Myocyte (in vitro differentiated cells): ENCODE results near the gene CES1. TPM values are rescaled to one million over a fixed set of nuclear protein-coding genes. Genes with fewer than 3 reads are reported as not detected.
"Not testable (repeated sequence)": the region's sequence is repeated elsewhere in the genome, so short reads cannot be mapped to it uniquely, and the experiment has no call there.

Experiments used
- DNase-seq: peaks from one replicate; pipeline ENCODE4 v3.0.0-alpha.2; 2012; ENCODE audit warnings: low read depth
- total RNA-seq: library from RNA; depleted of rRNA; stranded (reverse); fragments of >200 nt; gene quantifications from 2 replicates; pipeline ENCODE4 v1.2.3, GENCODE V29; 2014

CES1 gene
- total RNA-seq, 1 donor from 2014 or later: not detected

DNA sequence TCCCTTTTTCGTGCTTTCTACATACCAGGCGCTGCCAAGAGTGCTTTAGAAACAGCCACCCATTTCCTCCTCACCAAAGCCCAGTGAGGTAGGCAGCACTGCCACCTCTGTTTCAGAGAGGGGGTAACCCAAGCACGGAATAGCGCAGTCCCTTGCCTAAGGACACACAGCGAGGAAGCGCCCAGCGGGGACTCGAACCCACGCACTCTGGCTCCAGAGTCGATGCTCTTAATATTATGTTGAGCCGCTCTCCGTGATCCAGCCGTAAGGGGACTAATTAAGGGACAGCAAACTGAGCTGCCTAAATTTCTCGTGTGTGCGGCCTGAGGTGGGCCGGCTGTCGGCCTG lies 497 bp downstream of the CES1 start:
- DNase-seq: no peak

DNA sequence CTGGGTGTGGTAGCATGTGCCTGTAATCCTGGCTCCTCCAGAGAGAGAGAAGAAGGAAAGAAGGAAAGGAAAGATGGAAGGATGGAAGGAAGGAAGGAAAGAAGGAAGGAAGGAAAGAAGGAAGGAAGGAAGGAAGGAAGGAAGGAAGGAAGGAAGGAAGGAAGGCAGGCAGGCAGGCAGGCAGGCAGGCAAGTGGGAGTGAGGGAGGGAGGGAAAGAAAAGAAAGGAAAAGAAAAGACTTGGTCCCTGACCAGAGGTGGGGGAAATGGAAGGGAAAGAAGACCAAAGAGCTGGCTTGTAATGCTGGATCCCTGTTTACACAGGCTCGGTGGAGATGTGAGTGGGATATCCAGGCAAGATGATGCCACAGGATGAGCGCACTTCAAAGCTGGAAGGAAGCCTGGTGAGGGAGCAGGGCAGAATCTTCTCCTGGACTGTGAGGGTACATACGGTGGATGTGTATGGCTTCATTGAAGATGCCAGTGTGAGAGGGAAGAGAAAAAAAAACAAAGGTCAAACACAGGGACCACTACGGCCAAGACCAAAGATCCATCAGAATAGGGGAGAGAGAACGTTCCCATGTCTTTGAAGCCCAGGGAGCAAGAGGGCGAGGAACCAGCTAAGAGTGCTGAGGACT lies 2.1 kb downstream of the CES1 start:
- no peak for DNase-seq

DNA sequence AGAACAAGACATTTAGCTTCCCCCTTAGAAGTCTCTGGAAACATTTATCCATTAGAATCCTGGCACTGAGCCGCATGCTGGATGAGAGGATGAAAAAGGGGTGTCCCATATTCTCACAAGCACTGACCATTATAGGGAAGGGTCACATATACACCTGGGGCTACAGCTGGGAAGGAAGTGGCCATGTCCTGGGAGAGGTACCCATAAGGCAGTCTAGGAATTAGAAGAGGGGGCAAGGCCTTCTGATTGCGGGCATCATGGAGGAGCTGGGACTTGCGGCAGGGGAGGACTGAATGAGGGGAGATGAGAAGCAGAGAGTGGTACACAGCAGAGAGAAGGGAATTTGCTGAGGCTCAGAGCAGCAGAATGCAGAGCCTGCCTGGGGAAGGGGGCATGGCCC lies 3.7 kb downstream of the CES1 start:
- DNase-seq: not testable (repeated sequence)

DNA sequence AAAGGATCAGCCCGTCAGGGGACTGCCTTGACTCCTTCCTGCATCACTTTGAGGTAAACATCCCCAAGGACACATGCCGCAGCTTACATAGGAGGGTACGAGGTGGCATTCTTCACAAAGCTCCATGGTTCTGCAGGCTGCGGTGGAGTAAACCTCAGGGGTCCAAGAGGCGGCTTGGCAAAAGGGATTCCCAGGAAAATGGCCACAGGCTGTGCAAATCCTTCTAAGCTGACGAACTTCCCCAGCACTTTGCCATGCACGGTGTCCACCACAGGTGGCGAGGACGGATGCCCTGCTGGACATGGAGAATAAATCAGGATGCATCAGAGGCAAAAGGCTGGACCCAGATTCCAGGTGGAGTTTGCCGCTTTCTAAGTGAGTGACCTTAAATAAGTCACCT lies 4.2 kb downstream of the CES1 start:
- DNase-seq: no peak

DNA sequence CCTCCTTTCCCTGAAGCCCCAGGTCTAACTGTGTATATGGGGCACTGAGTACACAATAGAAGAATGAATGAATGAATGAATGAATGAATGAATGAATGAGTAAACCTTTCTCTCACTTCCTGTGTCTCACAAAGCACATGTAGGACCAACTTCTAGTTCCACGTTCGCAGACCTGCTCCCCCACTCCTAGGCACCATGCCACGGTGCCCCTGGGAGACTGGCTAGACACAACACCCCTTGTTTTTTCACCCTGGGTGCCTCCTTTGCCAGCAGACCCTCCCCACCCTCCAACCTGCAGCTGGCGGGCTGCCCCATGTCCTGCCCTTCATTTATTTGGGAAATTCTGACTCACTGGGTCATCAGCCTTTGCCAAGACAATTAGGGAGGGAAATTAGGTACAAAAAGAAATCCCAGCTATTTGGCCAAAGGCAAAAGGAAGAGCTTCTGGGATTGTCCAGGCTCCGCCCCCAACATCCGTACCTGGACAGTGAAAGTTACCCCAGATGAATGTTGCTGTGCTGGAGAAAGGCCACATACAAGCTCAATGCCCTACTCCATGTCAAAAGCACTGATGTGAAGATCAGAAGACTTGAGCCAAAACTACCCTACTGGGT lies 7.7 kb downstream of the CES1 start:
- no peak for DNase-seq

DNA sequence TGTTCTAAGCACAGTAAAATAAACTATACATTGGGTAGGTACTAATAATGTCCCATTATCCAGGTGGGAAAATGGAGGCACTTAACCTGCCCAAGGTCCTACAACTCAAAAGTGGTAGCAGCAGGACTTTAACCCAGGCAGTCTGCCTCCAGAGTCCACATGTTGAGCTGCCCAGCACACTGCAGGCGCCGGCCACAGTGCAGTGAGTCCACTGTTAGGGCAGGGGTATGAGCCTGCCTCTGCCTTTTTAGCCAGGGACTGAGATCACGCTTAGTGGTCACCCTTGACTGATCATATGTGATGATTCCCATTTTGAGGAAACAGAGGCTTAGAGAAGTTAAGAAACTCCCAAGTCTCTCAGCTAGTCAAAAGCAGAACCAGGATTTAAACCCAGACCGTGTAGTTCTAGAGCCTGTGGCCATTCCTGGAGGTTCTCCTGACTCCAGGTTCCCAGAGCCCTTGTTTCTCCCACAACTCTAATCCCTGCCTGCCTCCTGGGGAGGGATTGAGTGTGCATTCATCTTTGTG lies 8.4 kb downstream of the CES1 start:
- DNase-seq: no peak

DNA sequence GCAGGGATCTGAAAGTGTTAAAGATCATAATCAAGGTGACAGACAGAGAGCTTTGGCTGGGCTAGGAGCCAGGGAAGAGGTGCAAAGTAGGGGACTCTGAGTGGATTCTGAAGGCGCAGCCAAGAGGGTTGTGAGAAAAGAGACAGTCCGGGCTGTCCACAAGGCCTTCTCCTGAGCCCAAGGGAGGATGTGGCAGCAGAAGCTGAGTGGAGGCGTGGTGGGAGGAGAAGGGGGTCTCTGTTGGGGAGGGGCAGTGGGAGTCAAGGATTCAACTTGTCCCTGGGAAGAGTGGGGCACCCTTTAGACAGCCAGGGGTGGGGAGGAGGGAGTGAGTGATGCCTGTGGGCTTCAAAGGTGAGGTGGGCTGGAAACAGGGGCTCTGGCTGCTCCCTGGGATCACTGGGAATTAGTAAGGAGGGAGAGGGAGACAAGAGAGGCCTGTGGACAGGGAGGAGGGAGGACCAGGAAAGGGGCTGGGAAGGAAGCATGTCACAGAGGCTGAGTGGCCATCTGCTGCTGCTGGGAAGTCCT lies 10.6 kb downstream of the CES1 start:
- no peak for DNase-seq

DNA sequence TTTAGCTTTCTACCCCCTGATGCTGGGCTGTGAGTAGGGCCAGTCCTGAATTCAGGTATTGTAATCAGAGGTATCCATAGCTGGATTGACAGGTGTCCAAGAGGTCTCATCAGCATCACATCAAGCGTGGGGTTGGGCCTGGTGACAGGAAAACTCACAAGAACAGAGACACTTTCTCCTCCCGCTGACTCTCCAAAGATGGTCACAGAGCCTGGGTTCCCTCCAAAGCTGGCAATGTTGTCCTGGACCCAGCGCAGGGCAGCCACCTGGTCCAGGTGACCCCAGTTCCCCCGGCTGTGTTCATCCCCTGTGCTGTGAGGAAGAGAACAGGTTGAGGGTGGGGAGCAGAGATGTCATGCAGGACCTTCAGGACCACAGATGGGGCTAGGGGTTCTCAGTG lies 11.7 kb downstream of the CES1 start:
- DNase-seq: no peak

DNA sequence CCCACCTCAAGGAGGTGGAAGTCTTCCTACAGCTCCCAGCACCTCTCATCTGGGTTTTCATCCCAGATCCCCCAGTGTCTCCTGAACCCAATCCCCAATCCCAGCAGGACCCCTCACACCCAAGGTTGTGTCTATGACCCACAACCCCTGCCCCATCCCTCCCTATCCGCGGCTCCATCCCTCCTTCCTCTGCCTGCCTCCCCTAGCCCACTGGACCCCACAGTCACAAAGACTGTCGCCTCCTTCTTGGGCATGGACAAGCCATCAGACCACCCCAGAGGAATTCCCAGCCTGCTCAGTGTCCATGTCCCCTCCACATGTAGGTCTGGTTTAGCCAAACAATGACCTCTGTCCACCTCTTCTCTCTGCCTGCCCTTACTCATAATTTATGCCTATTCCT lies 12.3 kb downstream of the CES1 start:
- DNase-seq: no peak

DNA sequence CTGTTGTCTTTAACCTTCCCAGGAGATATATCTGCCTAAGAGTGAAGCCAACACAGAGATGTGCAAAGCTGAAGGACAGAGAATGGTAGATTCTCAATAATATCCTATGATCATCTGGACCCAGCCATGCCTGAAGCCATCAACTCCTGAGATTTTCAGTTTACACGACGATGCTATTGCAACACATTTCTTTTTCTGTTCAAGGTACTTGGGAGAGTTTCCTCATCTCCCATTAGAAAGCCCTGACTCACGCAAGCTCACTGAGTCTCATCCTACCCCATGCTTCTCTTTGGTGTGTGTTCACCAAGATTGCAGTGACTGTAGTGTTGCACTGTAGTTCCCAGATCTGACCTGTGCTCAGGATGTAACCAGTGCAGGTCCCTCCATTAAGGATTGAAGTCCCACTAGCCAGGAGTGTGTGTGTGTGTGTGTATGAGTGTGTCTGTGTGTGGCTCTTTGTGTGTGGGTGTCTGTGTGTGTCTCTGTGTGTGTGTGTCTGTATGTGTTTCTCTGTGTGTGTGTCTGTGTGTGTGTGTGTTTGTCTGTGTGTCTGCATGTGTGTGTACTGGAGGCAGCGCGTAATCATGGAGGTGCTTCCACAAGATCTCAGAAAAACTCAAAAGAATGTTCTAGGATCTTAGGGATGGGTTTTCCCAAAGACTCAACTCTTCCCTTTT lies 15.5 kb downstream of the CES1 start:
- no peak for DNase-seq

DNA sequence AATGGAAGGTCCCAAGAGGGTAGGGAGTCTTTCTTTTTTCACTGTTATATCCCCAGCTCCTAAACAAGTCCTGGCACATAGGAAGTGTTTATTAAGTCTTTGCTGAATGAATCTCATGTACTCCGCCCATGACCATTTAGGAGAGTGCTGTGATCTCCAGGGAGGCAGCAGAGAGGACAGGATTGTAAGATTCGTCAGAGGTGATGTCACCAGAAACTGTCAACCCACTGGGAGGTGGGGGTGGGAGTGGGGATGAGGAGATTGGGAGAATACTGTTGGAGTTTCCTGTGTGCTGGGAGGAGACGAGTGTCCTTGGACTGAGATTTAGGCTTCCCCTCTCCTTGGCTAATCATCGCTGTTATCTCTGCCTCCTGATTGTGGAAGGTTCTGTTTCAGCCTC lies 16.7 kb downstream of the CES1 start:
- DNase-seq: not testable (repeated sequence)

DNA sequence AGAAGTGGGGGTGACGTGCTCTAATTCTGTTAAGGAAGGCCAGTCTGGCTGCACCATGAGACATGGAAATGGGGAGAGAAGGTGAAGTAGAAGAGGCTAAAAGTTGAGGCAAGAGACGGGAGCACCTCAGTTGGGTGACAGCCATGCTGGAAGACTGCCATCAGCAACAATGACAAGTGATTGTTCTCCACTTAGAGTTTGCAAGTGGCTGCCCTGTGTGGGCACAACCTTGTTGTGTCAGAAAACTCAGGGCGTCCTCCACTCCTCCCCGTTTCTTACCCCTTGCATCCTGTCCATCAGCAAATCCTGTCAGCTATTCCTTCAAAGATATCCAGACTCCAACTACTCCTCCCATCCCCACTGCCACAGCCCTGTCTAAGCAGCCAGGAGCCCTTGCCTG lies 17.6 kb downstream of the CES1 start:
- no peak for DNase-seq

DNA sequence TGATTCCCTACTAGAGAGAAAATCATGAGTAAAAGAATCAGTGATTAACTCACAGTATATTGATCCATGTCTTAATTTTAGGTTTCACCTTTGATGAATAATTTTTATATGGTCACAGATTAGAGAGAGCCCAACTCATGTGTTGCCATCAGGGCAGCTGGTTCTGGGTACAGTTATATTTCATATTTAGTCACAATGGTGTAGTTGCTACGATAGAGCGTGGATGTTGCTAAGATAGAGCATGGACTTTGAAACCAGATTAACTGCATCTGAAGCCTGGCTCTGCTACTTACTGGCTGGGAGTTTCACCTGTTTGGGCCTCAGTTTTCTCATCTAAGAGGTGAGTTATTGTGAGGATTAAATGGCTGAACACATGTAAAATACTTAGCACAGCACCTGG lies 18.7 kb downstream of the CES1 start:
- DNase-seq: not testable (repeated sequence)

DNA sequence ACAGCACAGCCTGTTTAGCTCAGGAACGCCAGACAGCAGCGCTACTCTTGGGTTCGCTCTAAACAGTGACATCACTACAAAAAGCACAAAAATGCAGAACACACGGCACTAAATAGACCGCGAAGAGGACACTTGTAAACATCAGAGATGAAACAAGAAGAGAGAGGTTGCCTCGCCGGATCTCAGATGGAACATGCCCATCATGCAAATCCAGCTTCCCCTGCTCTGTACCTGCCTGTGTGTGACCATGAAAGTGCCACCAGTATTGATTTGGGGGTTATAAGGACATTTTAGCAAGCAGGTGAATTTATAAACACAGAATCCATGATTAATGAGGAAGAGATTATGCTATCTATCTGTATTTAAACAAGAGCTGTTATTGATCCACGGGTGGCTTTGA lies 19.2 kb downstream of the CES1 start:
- not testable (repeated sequence) for DNase-seq

DNA sequence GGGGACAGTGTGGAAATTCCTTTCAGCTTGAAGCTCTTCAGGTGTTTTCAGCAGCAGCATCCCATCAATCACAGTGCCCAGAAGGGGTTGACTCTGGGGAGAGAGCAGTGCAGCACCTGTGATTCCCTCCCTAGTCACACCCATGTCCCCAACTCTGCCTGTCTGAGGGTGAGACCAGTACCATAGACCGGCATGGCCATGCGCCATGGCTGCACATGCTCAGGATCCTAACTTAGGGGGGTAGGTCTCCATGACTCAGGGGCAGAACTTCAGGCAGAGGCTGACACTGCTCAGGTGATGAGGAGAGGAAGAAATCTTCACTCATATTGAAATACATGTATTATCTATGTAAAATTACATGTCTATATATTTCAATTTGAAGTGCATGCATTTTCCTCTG lies 19.9 kb downstream of the CES1 start:
- DNase-seq: no peak

DNA sequence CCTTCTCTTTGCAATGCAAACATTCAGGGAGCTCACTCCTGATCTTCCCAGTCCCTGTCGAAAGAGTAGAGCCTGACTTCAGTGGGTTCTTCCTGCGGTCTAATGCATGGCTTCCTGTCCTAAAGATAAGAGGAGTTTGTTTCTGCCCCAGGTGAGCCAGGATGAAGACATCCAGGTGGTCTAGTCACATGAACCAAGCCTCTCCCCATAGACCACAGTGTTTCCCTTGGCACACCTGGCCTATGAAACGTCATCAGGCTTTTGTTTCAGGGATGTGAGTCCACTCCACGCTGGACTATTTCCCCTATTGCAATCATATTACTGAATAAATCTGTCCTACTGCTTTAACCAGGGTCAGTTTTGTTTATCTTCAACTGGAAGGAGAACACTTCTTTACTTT lies 21.1 kb downstream of the CES1 start:
- no peak for DNase-seq

DNA sequence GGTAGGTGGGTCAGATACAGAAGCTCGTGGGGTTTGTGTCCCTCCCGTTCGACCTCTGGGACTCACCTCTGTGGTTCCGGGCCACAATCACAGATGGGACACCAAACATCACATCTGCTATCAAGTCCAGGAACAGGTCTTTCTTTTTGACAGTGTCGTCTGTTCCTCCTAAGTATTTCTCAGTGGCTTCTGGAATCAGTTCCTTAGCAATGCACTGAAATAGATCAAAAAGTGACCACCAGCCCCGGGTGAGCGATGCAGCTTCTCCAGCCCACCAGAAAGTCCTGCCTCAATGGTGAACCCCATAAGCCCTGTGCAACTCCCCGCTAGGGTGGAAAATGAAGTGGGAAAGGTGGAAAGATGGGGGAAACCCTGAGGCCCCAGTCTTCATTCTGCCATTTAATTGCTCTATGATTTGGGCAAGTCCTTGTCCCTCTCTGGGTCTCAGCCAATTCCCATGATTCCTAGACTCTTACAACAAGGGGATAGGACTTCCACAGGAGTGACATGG lies 22.4 kb downstream of the CES1 start:
- DNase-seq: no peak

DNA sequence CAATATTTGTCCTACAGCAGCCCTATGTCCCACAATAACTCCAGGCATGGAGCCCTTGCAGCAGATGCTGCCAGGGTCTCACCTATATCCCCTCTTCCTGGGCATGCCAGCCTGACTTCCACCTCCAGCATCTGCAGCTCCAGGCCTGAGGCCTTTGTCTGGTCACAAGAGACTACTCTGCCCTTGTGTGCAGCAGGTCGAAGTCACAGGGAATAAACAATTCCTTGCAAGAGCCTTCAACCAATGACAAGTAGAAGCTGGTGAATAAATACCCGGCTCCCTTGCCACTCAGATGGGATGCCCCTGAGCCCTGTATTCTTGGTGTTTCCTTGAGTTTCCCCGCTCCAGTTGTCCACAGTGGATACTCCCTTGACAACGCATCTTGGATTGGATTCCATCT lies 23.0 kb downstream of the CES1 start:
- DNase-seq: no peak

DNA sequence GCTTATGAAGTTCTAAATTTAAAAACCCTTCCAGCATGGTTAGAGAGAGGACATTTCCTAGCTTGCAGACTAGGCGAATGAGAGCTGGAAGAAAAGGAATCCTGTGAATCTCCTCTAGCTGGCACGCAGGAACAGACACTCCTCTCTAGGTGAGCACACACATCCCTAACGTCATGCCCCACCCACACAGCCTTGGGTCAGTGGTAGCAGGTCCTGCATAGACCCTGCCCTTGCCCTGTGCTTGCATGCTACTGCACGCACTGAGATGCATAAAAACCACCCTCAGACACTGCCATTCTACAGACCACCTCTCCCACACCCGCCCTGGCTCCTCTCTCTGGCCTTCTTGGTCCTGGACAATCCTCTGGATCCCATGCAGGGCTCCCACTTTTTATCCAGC lies 23.5 kb downstream of the CES1 start:
- no peak for DNase-seq

DNA sequence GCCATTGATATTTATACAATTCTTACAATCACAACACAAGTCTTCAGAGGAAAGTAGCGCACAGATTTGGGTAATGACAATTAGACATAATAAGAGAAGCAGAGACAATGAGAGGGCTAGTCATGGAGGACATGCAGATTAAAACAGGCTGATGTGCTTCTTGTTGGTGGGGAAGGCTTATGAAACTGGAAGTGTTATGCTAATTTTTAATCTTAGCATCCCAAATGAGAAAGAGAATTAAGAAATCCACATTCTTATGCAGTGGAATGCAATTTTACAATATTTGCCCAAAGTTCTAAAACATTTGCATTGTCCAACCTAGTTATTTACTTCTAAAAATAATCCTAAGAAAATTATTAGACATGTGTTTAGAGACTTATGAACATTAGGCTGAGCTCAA lies 24.6 kb downstream of the CES1 start:
- not testable (repeated sequence) for DNase-seq

DNA sequence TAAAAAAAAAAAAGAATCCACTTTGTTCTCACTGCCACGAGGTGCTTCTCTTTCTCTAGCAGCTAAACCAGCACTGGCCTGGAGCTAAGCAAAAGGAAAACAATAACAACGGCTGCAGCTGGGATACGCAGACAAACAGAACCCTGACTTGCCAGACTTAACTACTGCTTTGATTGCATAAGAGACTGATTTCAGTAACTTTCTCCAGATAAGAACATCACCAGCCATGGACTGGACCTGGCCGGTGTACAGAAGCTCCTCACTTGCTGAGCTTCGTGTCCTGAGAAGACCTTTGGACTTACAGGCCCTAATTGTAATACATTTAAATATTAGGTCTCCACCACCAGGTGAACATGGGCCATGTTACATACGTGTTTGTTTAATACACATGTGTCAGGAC lies 27.8 kb downstream of the CES1 start:
- DNase-seq: not testable (repeated sequence)

DNA sequence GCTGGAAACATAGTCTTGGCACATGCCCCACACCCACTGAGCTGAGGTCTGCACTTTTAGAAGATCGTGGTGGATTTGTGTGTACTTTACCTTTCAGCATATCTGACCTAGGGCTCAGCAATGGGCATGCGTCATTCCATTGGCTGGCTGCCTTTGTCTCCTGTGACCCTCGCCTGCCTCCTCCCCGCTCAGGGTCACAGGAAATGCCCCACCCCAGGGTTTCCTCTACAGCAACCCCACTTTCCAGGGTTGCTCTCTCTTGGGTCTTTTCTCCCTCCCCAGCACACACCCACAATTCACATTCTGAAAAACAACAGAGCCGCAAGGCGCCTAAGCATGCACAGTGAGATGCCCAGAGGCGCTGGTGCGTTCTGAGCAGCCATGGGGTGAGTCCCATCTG lies 29.2 kb downstream of the CES1 start:
- DNase-seq: not testable (repeated sequence)
